ENCODE data around the gene ALPK1.
A peak's percentile ranks its signal among the peaks of the same experiment; 100 is the strongest.

ALPK1 gene

DNA sequence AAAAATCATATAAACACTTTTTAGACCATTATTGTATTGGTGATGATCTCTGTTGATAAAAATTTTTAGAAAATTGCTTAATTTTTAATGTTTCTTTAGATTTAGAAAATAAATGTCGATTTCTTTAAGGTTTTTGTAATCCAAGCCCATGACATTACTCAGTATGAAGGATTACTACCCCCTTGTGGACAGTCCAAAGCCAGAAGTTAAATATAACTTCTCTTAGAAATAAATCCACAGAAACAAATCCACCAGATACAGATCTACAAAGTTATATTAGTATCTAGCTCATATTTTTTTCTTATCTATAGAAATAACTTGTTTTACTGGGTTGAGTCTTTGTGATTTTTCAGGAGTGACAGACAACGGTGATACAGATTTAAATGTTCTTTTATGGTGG lies 30.3 kb upstream of the ALPK1 start:
- no peak for DNase-seq
- intact Hi-C loops (cut with DNase I; ENCODE audit: low total_unique reads) = no loop called here
- TF ChIP-seq CTCF (IDR thresholded peaks at IDR 0.05) = peak; percentile 37 to 40
- Histone ChIP-seq H3K4me1 (peaks cover 0 to 18% (median 3%) of the 10 kb centered on the region in 4 donors), H3K36me3 (peaks cover under 1 to 3% (median 3%) of the 10 kb centered on the region in 3 donors), H3K9me3 (no peaks in the 10 kb centered on the region), H3K4me3 (no peak overlapping the region), H3K27ac (peak overlapping the region in 1 of 2 donors; percentile 34), H3K27me3 (no peaks in the 10 kb centered on the region)

- DNase-seq = no peak
- intact Hi-C loops (cut with DNase I; ENCODE audit: low total_unique reads) = no loop called here
- no peak for TF ChIP-seq CTCF (IDR thresholded peaks at IDR 0.05)
- Histone ChIP-seq H3K4me3 (no peak overlapping the region), H3K27ac (no peak overlapping the region), H3K27me3 (no peaks in the 10 kb centered on the region), H3K4me1 (peaks cover 0 to 25% (median 3%) of the 10 kb centered on the region in 4 donors), H3K9me3 (no peaks in the 10 kb centered on the region), H3K36me3 (no peaks in the 10 kb centered on the region)
Observed at GRCh38 chr4:112270051-112270450, 27.1 kb upstream of the ALPK1 start.

DNA sequence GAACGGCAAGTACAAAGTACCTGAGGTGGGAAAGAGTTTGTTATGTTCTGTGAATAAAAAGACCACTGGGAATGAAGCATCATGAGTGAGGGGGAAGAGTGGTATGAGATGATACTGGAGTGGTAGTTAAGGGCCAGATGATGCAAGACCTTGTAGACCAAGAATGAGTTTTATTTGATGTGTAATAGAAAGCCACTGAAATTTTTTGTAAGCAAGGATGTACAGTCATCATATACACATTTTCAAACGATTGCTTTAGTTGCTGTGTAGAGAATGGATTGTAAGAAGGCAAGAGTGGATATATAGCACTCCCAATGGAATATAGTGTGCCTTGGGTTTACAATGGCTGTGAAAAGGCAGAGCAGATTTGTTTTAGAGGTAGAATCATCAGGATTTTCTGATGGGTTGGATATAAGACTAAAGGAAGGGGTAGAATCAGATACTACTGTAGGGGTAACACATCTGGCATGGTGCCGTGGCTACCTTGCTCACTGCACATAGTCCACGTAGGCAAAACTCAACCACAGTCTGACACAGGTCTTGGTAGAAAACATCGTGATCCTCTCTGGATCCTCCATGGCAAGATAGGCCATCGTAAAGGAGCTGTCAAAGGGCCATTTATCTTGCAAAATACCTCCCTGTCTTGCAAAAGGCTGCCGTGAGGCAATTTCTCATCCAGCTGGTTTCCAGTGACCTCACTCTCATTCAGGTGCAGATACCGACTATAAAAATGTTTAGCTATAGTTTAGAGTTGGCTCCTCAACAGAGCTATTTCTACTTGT lies 26.3 kb upstream of the ALPK1 start:
- peaks cover 0 to 25% (median 3%) of the 10 kb centered on the region in 4 donors for H3K4me1 ChIP-seq
- no peak overlapping the region for H3K4me3 ChIP-seq
- H3K9me3 ChIP-seq = no peaks in the 10 kb centered on the region
- DNase-seq = no peak
- no peak overlapping the region for H3K27ac ChIP-seq
- H3K36me3 ChIP-seq = no peaks in the 10 kb centered on the region
- no peak for TF ChIP-seq CTCF (IDR thresholded peaks at IDR 0.05)
- intact Hi-C loops (cut with DNase I; ENCODE audit: low total_unique reads) = no loop called here
- H3K27me3 ChIP-seq = no peaks in the 10 kb centered on the region

- TF ChIP-seq CTCF (IDR thresholded peaks at IDR 0.05) = no peak
- intact Hi-C loops (cut with DNase I; ENCODE audit: low total_unique reads) = no loop called here
- Histone ChIP-seq H3K27me3 (no peaks in the 10 kb centered on the region), H3K9me3 (no peaks in the 10 kb centered on the region), H3K27ac (no peak overlapping the region), H3K4me3 (no peak overlapping the region), H3K4me1 (peaks cover 0 to 21% (median 2%) of the 10 kb centered on the region in 4 donors), H3K36me3 (peaks cover 0 to 5% (median 0%) of the 10 kb centered on the region in 3 donors)
- no peak for DNase-seq
Observed at GRCh38 chr4:112272292-112272691, 24.9 kb upstream of the ALPK1 start.

GRCh38 chr4:112274959-112275358 lies 22.2 kb upstream of the ALPK1 start:
- no peaks in the 10 kb centered on the region for H3K9me3 ChIP-seq
- H3K27ac ChIP-seq = no peak overlapping the region
- TF ChIP-seq CTCF (IDR thresholded peaks at IDR 0.05) = no peak
- H3K4me3 ChIP-seq = no peak overlapping the region
- H3K27me3 ChIP-seq = no peaks in the 10 kb centered on the region
- peaks cover 0 to 16% (median 2%) of the 10 kb centered on the region in 4 donors for H3K4me1 ChIP-seq
- no peak for DNase-seq
- intact Hi-C loops (cut with DNase I; ENCODE audit: low total_unique reads) = no loop called here
- peaks cover 0 to 9% (median 0%) of the 10 kb centered on the region in 3 donors for H3K36me3 ChIP-seq

All from tibial artery (tissue), 4 donors.